Head of caudate nucleus (tissue), 42 donors: Measurements from ENCODE around the gene EIF3L.

Experiments
- DNase-seq, 42 donors: peaks; one replicate each; pipeline versions ENCODE4 v3.0.0 to v3.0.0-alpha.2; 2020 to 2021; ENCODE audit warnings: mixed read lengths in 7 of 42
- intact Hi-C: fragments of 100-400 bp; cut with DNase I; formaldehyde crosslinking; loops from one replicate; pipeline ENCODE4 v1.15.0; 2022

Gene EIF3L

GRCh38 chr22:37913233-37913721, 64.1 kb downstream of the EIF3L start:
- DNase-seq = no peak
- intact Hi-C loops = no loop called here

DNA sequence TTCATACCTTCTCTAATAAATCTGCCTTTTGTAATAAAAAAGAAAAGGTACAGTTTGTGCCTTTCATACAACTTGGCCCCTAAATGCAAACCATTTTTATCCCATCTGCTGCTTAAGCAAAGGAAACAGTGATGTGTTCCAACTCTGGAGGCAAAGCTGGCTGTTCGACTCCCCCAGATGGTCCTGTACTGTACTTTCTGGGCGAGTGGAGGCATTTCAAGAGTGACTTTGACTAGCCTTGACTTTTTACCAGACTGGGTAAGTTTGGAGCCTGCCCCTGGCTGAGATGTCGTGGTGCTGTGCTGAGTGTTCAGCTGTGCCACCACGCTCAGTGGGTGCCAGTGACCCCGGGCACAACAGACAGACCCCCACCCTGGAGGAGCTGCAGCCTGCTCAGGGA, 67.1 kb downstream of the EIF3L start:
- intact Hi-C loops = no loop called here

GRCh38 chr22:37917874-37918548, 68.8 kb downstream of the EIF3L start:
- DNase-seq = no peak
- intact Hi-C loops = no loop called here

More for the DNA sequence above, 67.1 kb downstream of the EIF3L start:
- DNase-seq = no peak

GRCh38 chr22:37918580-37919270, 69.5 kb downstream of the EIF3L start:
- DNase-seq = no peak
- intact Hi-C loops = no loop called here

DNA sequence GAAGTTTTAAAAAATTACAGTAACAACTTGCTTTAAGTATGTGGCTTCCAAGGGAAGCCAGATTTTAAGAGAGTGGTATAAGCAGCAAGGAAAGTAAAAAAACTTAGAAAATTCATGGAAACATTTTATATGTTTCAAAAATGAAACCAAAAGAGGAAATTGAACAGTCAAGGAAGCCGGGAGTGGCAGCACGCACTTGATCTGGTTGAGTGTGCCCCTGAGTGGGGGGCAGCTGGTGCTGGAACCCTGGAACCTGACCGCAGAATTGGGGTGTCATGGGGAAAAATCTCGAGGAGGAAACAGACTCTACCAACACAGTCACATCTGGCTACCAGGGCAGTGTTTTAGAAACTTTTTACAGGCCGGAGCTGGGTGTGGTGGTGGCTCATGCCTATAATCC, 70.9 kb downstream of the EIF3L start:
- intact Hi-C loops = no loop called here
- DNase-seq = no peak

DNA sequence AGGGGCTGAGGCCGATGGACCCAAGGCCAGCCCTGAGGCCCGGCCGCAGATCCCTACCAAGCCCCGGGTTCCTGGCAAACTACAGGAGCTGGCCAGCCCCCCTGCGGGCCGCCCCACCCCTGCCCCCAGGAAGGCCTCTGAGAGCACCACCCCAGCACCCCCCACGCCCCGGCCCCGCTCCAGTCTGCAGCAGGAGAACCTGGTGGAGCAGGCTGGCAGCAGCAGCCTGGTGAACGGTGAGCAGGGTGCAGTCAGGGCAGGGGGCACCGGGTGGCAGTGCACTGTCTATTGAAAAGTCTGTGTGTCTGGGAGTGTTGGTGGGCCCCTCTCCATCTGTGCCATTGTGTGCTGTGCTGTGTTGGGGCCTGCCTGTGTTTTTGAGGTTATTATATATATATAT, 73.0 kb downstream of the EIF3L start:
- no peak for DNase-seq
- intact Hi-C loops = no loop called here

GRCh38 chr22:37923927-37924326, 74.7 kb downstream of the EIF3L start:
- no peak for DNase-seq
- intact Hi-C loops = no loop called here

DNA sequence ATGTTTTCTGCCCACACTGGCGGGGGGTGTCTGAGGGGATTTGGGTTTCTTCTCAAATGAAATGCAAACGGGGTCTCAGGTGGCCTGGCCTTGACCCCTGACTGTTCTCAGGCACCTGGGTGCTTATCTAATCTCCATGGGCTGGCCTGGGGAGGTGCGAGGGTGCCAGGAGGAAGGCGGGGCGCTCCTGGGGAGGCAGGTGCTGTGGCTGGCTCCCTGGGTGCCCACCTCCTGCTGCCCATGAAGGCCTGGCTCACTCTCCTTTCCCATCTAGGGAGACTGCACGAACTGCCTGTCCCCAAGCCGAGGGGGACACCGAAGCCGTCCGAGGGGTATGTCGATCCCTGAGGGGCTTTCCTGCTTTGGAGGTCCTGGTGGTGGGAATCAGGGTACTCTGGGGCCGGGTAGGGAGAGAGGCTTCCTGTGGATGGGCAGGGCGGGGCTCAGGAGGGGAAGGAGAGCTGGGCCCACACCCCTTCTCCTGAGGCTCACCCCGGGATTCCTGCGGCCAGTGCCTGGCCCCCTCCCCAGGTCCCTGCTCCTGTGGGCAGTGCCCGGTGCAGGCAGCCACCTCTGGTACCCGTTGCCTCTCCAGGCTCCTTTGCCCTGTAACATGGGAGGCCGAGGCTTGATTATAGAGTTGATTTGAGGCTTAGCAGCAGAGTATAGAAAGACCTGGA, 75.3 kb downstream of the EIF3L start:
- DNase-seq = no peak
- intact Hi-C loops = no loop called here

DNA sequence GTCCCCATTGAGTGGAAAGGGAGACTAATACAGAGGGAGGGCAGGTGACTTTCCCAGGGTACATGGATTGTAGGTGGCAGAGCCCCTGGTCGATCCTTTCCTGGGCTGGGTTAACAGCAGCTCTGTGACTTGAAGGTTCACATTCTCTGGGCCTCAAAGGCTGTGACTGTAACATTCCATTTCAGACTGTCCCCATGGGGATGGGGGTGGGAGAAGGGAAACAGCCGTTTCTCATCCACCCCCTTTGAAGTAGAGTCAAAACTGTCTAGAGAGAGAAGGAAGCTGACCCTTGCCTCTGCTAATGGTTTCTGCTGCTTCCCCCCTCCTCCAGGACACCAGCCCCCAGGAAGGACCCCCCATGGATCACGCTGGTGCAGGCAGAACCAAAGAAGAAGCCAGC, 76.1 kb downstream of the EIF3L start:
- intact Hi-C loops = no loop called here
- DNase-seq = no peak

- intact Hi-C loops = no loop called here
- DNase-seq = no peak
Measured at GRCh38 chr22:37925767-37926166, 76.5 kb downstream of the EIF3L start.

GRCh38 chr22:37926358-37926757, 77.1 kb downstream of the EIF3L start:
- no peak for DNase-seq
- intact Hi-C loops = no loop called here

DNA sequence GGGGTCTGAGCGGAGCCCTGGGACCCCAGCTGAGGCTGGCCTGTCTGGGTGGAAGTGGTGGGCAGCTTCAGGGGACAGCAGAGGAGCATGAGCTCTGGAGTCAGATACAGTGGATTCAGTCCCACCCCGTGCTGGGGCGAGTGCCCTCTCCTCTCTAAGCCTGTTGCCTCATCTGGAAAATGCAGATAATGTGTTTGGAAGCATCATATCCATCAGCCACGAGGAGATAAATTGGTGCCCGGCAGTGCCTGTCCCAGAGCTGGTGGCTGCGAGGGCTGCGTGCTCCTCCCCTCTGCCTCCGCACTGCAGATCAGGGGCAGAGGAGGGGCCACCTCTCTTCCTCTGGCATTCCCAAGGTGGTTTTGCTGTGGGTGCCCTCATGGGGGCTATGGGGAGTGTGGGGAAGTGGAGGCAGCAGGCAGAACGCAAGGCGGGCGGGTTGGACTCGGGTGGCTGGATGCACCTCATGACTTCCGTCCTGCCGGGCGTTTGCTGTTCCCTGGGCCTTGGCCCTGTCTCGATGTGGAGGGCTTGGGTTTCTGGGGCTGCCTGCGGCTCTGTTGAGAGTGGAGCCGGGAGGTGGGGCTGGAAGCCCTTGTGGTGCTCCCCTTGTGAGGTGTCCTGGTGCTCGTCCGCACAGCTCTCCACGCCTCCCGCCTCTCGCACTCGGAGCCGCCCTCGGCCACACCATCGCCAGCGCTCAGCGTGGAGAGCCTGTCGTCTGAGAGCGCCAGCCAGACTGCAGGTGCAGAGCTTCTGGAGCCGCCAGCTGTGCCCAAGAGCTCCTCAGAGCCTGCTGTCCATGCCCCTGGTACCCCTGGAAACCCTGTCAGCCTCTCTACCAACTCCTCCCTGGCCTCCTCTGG, 77.8 kb downstream of the EIF3L start:
- intact Hi-C loops = no loop called here
- DNase-seq = no peak

GRCh38 chr22:37927637-37927936, 78.4 kb downstream of the EIF3L start:
- DNase-seq = no peak
- intact Hi-C loops = no loop called here

DNA sequence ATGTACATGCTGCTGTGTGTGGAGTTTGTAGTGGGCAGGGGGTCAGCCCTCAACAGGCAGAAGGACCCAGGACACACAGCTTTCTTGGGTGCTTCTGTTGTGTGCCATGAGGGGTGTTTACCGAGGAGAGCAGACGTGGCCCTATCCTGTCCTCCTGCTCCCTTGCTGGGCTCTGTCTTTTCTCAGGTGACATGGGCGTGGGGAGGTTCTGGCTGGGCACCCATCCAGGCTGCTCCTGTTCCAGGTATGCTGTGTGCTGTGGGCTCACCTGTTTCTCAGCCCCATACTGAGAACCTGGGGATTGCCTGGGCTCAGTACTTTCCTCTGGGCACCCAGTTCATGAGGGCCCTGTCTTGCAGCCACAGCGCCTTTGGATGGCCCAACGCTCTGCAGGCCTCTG, 80.2 kb downstream of the EIF3L start:
- DNase-seq = no peak
- intact Hi-C loops = no loop called here

DNA sequence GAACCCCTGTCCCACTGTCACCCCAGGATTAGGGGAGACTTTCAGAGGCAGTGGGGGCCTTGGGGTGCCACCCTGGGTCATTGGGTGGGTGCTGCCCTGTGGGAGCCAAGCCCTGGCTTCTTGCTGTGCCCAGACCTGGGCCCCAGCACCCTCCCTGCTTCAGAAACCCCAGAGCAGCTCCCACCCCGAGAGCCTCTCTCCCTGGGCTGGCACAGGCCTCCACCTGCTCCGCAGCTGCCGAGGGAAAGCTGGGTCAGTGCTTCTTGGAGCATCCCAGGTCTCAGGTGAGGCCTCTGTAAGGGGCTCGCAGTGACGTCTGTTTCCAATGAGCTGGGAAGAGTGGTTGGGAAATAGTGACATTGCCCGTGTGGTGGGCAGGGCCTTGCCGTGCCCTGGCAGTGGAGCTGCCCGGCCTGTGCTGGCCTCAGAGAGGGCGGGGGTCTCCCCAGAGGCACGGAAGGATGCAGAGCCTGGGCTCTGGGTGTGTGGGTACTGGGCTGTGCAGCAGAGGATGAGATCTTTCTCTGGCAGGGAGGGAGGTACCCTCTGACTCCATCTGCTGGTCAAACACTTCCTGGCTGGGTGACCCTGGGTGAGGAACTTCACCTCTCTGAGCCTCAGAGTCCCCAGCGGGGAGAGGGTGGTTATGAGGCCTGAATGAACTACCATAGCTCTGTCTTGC, 81.2 kb downstream of the EIF3L start:
- intact Hi-C loops = loop anchor here (2.0 kb wide), 1 partner anchor 42 kb away; no protein-coding TSS in a partner anchor

DNA sequence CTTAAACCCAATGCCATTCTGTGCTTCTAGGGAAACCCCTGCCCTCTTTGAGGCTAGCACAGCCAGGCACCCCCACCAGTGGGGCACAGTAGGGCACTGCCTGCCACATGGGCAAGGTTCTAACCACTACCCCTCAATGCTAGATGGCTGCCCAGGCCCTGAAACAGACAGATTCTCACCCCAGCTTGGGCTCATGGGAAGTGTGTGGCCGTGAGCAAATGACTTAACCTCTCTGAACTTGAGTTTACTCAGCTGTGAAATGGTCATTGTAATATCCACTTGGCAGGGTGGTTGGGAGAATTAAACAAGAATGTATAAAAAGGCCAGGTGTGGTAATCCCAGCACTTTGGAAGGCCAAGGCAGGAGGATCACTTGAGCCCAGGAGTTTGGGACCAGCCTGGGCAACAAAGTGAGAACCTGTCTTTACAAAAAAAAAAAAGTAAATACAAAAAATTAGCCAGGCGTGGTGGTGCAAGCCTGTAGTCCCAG, 81.8 kb downstream of the EIF3L start:
- no peak for DNase-seq
- intact Hi-C loops = loop anchor here (2.0 kb wide), 1 partner anchor 42 kb away; no protein-coding TSS in a partner anchor

More for the DNA sequence above, 81.2 kb downstream of the EIF3L start:
- DNase-seq = peak in 29 of 42 donors; percentile 23 to 79 (median 48)

- intact Hi-C loops = loop anchor here (2.0 kb wide), 1 partner anchor 43 kb away; no protein-coding TSS in a partner anchor
- no peak for DNase-seq
Measured at GRCh38 chr22:37931893-37932389, 82.7 kb downstream of the EIF3L start.

- intact Hi-C loops = no loop called here
- DNase-seq = no peak
Measured at GRCh38 chr22:37932401-37932800, 83.2 kb downstream of the EIF3L start.
